Esophagus (tissue), 2 donors: Measurements from ENCODE around the gene SLC37A1. TPM values are rescaled to one million over a fixed set of nuclear protein-coding genes. Genes with fewer than 3 reads are reported as not detected.
"Not testable (repeated sequence)": the region's sequence is repeated elsewhere in the genome, so short reads cannot be mapped to it uniquely, and the experiment has no call there.

Source experiments
- H3K27ac ChIP-seq, 2 donors: one replicate each; pipeline ENCODE4 v1.5.1; 2013; ENCODE audit warnings: low read depth in 2 of 2, mild to moderate bottlenecking in 2 of 2, inconsistent platforms in 1 of 2, low read length in 1 of 2, moderate library complexity in 1 of 2
- H3K27me3 ChIP-seq, 2 donors: one replicate each; pipeline ENCODE4 v1.6.1; 2013; ENCODE audit warnings: low read length in 2 of 2, control low read depth in 1 of 2, mild to moderate bottlenecking in 1 of 2; ENCODE audit not compliant: insufficient read depth in 2 of 2, control insufficient read depth in 1 of 2
- H3K36me3 ChIP-seq, 2 donors: one replicate each; pipeline ENCODE4 v1.6.1; 2013; ENCODE audit warnings: low read length in 1 of 2; ENCODE audit not compliant: control insufficient read depth in 2 of 2, insufficient read depth in 2 of 2
- H3K4me1 ChIP-seq, 2 donors: one replicate each; pipeline ENCODE4 v1.6.1; 2013; ENCODE audit warnings: low read length in 1 of 2; ENCODE audit not compliant: control insufficient read depth in 2 of 2, insufficient read depth in 2 of 2
- H3K4me3 ChIP-seq, 2 donors: one replicate each; pipeline ENCODE4 v1.5.1; 2013; ENCODE audit warnings: low read length in 2 of 2, mild to moderate bottlenecking in 2 of 2, low read depth in 1 of 2, moderate library complexity in 1 of 2
- H3K9me3 ChIP-seq, 2 donors: one replicate each; pipeline ENCODE4 v1.6.1; 2013; ENCODE audit warnings: mild to moderate bottlenecking in 2 of 2, low read depth in 1 of 2, low read length in 1 of 2, moderate library complexity in 1 of 2; ENCODE audit not compliant: control insufficient read depth in 2 of 2, insufficient read depth in 1 of 2
- WGBS, 2 donors: extraction: QIAGEN DNeasy Blood & Tissue Kit; methylation state at CpG; one replicate each; pipeline ENCODE4 v1.1.7; 2013; 5-methylcytosine and 5-hydroxymethylcytosine counted together
- polyA plus RNA-seq, 2 donors: library from polyadenylated mRNA; stranded (reverse); fragments of 200-250 nt; gene quantifications; one replicate each; pipeline ENCODE4 v1.2.3, GENCODE V29; 2013
- donor health status: healthy with polysubstance abuse.
- donor health status: Bipolar disorder and iron deficiency.

Gene SLC37A1
- polyA plus RNA-seq, 2 donors: 12.4 to 14.1 TPM

DNA sequence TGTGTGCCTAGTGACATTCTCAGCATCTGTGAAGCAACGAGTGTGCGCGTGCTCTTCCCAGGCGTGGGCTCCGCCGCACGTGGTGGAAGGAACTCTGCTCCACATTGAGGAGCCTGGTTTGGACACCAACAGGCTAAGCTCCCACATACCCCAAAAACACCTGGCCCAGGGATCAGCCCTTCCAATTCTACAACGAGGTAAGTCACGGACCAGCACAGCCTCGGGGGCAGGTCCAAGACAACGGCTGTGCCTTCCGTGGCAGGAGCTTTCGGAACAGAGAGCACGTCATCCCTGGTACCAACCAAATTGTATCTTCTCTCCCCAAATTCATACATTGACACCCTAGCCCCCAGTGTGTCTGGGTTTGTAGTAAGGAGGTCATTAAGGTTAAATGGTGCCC is 112.5 kb downstream of the SLC37A1 start:
- no peak overlapping the region for H3K4me3 ChIP-seq

DNA sequence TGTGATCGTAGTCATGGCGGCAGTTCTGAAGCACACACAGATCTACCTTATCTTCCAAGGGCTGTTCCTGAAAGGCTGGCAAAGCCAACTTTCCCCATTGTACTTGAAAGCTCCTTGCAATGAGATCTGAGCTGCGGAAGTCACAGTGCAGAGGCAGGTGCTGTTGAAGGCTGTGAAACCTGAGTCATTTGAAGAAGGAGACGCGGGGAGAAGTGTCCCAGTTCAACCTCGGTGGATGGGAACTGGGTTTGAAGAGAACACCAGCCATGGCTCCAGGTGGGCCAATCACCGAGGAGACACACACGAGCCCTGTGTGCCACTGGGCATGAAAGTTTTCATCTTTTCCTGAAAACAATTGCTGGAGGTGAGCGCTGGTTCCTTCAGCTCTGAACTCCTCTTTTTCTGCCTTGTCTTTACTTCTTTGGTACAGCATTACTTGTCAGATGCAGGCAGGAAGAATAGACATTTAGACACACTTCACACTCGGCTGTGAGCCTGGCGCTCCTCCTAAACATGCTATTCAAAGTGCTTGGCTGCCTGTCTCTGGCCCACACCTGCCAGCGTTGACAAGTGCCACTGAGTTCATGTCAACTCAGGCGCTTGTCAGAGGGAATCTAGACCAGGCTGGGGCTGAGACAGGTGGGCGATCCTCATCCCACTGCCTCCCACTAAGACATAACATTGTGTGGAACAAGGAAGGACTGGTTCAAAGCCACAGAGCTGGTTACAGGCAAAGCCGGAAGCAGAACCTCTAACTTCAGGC is 114.1 kb downstream of the SLC37A1 start:
- Histone ChIP-seq H3K4me1 (peaks cover 0 to 3% of the 10 kb centered on the region in 2 donors), H3K4me3 (no peak overlapping the region), H3K27ac (no peak overlapping the region), H3K9me3 (no peaks in the 10 kb centered on the region), H3K27me3 (no peaks in the 10 kb centered on the region), H3K36me3 (no peaks in the 10 kb centered on the region)
- WGBS, 2 donors: 84% methylated on average over 15 of the region's 15 CpGs

More for the DNA sequence above, 112.5 kb downstream of the SLC37A1 start:
- H3K36me3 ChIP-seq: no peaks in the 10 kb centered on the region
- H3K4me1 ChIP-seq: peaks cover 0 to 9% of the 10 kb centered on the region in 2 donors
- WGBS, 2 donors: 90 to 93% methylated on average over 14 of the region's 14 CpGs
- no peaks in the 10 kb centered on the region for H3K9me3 ChIP-seq
- H3K27me3 ChIP-seq: no peaks in the 10 kb centered on the region
- no peak overlapping the region for H3K27ac ChIP-seq

DNA sequence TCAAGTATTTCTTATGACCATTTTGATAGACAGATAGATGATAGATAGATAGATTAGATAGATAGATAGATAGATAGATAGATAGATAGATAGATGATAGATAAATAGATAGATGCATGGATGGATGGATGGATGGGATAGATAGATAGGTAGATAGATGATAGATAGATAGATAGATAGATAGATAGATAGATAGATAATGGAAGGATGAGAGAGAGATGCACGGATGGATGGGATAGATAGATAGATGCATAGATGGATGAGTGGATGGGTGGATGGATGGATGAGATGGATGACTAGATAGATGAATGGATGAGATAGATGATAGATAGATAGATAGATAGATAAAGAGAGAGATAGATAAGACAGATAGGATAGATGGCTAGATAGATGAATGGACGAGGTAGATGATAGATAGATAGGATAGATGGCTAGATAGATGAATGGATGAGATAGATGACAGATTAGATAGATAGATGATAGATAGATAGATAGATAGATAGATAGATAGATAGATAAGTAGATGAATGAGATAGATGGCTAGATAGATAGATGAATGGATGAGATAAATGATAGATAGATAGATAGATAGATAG is 114.9 kb downstream of the SLC37A1 start:
- not testable (repeated sequence) for H3K9me3 ChIP-seq, H3K36me3 ChIP-seq
- 80 to 89% methylated on average over 2 of the region's 2 CpGs for WGBS, 2 donors

DNA sequence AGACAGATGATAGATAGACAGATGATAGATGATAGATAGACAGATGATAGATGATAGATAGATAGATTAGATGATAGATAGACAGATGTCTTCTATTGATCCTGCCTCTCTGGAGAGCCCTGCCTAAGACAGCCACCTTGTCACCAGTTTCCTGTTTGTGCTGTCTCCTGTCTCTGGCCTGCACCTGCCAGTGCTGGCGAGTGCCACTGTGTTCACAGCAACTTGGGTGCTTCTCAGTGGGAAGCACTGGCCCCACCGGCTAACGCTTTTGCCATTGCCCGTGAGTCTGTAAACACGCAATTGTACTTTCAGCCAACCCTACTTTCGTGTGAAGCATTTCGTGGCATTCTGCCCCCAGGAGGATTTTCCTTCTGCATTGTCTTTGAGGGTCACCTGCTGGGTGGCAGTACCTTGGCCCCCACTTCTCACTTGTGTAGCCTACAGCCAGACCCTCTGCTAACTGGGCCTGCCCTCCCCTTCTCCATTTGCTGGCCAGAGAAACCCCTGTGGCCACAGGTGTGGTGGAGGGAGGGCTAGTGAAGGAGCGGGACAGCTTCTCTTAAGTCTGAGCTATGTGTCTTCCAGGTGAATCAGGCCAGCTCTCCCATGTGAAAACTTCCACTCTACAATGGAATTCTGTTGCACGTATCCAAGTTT is 116.4 kb downstream of the SLC37A1 start:
- H3K27me3 ChIP-seq: no peaks in the 10 kb centered on the region
- H3K4me3 ChIP-seq: no peak overlapping the region
- no peaks in the 10 kb centered on the region for H3K9me3 ChIP-seq
- H3K27ac ChIP-seq: no peak overlapping the region
- H3K36me3 ChIP-seq: no peaks in the 10 kb centered on the region
- WGBS, 2 donors: 72 to 74% methylated on average over 9 of the region's 9 CpGs
- peaks cover 0 to 3% of the 10 kb centered on the region in 2 donors for H3K4me1 ChIP-seq

More for the DNA sequence above, 114.9 kb downstream of the SLC37A1 start:
- H3K4me3 ChIP-seq, H3K27me3 ChIP-seq, H3K4me1 ChIP-seq, H3K27ac ChIP-seq: not testable (repeated sequence)

DNA sequence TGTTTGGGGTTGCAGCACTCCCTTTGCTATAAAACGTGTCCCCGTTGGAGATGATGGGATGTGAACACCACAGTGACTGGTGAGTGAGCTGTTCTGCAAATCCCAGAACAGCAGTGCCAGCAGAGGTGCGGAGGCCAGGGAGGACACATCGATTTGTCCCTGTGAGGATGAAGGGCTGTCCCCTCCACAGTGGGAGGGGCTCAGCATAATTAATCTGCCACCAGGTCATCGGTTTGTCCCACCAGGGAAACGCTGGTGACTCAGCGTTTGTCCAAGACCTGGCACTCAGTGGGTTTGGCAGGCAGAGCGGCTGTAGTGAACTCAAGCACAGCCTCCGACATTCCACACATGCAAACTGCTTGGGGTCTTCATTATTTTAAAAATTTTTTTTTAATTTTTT is 117.0 kb downstream of the SLC37A1 start:
- Histone ChIP-seq H3K4me1 (peaks cover 0 to 3% of the 10 kb centered on the region in 2 donors), H3K9me3 (no peaks in the 10 kb centered on the region), H3K27ac (no peak overlapping the region), H3K4me3 (no peak overlapping the region), H3K27me3 (no peaks in the 10 kb centered on the region), H3K36me3 (no peaks in the 10 kb centered on the region)
- 67 to 68% methylated on average over 9 of the region's 9 CpGs for WGBS, 2 donors

Other genes with a start within 250 kb of the SLC37A1 start
- 1 to 10 TPM; 2.3 to 8.6 TPM for gene TFF3, start 198.4 kb upstream of the SLC37A1 start, polyA plus RNA-seq
- 1 to 10 TPM in 1 of 2 donors, under 1 TPM in 1; 0.13 to 2.3 TPM for gene TFF2, start 162.9 kb upstream of the SLC37A1 start, polyA plus RNA-seq
- 1 to 10 TPM in 1 of 2 donors, under 1 TPM in 1; 0.42 to 9.7 TPM for gene TFF1, start 147.3 kb upstream of the SLC37A1 start, polyA plus RNA-seq
- under 1 TPM; 0.06 to 0.08 TPM for gene TMPRSS3, start 117.8 kb upstream of the SLC37A1 start, polyA plus RNA-seq
- gene UBASH3A, start 110.0 kb upstream of the SLC37A1 start, polyA plus RNA-seq: under 1 TPM; 0.46 to 0.59 TPM
- gene RSPH1, start 17.6 kb upstream of the SLC37A1 start, polyA plus RNA-seq: under 1 TPM; 0.20 to 0.53 TPM
- gene PDE9A, start 139.8 kb downstream of the SLC37A1 start, polyA plus RNA-seq: 1 to 10 TPM; 1.6 to 1.8 TPM